ENCODE data around the gene GNAZ. TPM values are rescaled to one million over a fixed set of nuclear protein-coding genes. Genes with fewer than 3 reads are reported as not detected.

The GNAZ gene
- total RNA-seq, 1 donor from 2014 or later: 2.9 TPM

DNA sequence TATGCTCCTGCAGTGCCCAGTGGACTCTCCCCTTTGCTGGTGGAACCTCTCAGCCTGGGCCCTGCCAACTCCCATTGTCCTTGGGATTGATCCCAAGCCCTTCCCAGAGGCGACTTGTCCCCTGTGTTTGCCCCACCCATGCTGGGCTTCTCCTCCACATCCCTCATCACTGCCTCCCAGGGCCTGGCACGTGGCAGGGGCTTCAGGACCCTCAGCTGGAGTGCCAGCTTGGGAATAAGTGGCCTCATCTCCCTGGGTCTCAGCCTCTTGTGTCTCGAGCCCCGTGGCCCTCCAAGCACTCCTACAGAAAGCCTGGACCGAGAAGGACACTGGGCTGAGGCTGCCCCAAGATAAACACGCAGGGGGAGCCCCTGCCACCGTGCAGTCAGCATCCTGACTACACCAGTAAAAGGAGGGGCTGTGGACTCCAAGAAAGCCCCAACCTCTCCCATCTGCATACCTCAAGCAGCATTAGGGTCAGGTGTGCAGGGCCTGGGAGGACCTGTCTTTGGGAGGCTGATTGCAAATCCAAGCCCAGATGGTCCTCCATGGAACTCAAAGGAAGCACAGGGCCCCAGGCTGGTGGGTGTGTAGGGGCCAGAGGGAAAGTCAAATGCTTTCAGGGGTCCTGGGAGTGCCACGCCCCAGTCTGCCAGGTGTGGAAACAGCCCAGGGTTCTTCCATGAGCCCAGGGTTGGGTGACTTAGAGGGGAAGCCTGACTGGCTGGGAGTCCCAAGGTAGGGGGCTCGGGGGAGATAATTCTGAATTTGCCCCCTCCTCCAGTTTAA, 9.5 kb upstream of the GNAZ start:
- no peaks in the 10 kb centered on the region for H3K4me1 ChIP-seq
- H3K9me3 ChIP-seq (replicated peaks): peaks cover 16% of the 10 kb centered on the region
- no peaks in the 10 kb centered on the region for H3K27me3 ChIP-seq (ENCODE audit: low read depth)
- H3K4me3 ChIP-seq: no peak overlapping the region
- intact Hi-C loops (cut with micrococcal nuclease): no loop called here
- H3K27ac ChIP-seq (replicated peaks): no peak overlapping the region
- H3K36me3 ChIP-seq: no peaks in the 10 kb centered on the region
- DNase-seq: no peak
- TF ChIP-seq, protein P1, sequence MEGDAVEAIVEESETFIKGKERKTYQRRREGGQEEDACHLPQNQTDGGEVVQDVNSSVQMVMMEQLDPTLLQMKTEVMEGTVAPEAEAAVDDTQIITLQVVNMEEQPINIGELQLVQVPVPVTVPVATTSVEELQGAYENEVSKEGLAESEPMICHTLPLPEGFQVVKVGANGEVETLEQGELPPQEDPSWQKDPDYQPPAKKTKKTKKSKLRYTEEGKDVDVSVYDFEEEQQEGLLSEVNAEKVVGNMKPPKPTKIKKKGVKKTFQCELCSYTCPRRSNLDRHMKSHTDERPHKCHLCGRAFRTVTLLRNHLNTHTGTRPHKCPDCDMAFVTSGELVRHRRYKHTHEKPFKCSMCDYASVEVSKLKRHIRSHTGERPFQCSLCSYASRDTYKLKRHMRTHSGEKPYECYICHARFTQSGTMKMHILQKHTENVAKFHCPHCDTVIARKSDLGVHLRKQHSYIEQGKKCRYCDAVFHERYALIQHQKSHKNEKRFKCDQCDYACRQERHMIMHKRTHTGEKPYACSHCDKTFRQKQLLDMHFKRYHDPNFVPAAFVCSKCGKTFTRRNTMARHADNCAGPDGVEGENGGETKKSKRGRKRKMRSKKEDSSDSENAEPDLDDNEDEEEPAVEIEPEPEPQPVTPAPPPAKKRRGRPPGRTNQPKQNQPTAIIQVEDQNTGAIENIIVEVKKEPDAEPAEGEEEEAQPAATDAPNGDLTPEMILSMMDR (IDR thresholded peaks at IDR 0.05; ENCODE audit: borderline replicate concordance): no peak

DNA sequence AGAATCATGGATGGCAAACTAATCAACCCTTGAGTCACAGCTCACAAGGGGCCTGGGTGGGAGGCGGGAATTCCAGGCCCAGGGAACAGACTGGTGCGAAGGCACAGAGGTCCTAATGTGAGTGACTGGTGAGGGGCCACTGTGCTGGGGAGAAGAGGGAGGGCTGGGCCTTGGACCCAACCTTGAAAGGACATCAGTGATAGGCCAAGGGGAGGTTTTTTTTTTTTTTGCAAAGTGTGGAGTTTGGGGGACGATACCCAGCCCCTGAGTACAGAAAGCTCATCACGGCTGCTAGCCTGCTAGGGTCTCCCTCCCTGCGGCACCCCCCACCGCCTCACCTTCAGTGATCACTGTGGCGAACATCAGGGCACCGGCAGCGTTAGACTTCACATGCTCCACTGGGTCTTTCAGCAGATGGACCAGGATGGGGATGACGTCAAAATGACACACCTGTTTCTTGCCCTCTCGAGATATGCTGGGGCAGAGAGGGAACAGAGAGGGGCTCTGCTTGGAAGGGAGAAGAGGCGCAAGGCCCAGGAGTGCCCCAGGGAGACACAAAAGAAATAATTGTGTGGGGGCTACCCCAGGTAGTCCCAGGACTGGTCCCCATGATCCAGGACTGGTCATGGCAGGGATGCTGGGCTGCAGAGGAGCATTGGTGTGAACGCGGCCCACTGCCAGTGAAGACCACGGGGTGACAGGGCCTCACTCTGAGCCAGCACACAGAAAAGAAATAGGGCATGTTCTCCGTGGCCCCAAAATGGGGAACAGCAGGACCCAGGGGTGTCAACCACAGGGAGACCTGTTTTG, 8.6 kb upstream of the GNAZ start:
- no peak overlapping the region for H3K27ac ChIP-seq (replicated peaks)
- no peak overlapping the region for H3K4me3 ChIP-seq
- H3K27me3 ChIP-seq (ENCODE audit: low read depth): no peaks in the 10 kb centered on the region
- H3K9me3 ChIP-seq (replicated peaks): peaks cover 8% of the 10 kb centered on the region
- H3K4me1 ChIP-seq: no peaks in the 10 kb centered on the region
- intact Hi-C loops (cut with micrococcal nuclease): no loop called here
- TF ChIP-seq, protein P1 (IDR thresholded peaks at IDR 0.05; ENCODE audit: borderline replicate concordance): no peak
- no peak for DNase-seq
- no peaks in the 10 kb centered on the region for H3K36me3 ChIP-seq

DNA sequence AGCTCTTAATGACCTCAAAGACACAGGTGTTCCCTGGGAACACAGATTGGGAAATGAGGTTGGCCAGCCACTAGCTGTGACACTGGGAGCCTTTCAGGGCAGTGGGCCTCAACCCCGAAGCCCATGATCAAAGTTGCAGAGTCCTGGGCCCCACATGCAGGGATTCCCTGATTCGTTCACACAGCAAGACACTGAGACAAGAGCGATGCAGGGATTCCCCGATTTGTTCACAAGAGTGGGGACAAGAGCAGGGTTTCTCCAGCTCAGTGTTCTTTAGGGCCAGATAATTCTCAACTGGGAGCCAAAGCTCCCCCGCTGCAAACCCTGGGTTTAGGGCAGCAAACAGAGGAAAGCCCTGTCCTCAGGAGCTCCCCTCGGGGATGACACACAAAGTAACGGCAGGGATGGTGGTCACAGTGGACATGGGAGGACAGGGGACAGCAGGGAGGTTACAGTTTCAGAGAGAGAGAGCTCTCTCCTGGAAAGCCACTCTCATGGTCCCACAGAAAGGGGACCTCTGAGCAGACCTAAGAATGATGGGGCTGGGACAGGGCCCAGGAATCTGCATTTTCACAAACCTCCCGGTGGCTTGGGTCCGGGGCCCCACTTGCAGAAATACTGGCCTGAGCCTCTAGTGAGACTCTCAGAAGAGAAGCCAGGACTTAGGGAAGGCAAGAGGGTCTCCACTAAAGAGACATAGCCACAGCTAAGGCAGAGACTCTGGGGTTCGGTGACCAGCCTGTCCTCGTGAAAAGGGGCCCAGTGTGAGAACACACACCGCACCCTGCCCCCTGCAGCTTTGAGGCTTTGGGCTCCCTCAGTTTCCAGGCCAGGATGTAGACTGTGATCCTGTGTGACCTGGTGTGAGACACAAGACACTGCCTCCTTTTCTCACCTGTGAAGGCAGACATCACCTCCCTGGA, 7.4 kb upstream of the GNAZ start:
- intact Hi-C loops (cut with micrococcal nuclease): no loop called here
- H3K27me3 ChIP-seq (ENCODE audit: low read depth): no peaks in the 10 kb centered on the region
- no peaks in the 10 kb centered on the region for H3K9me3 ChIP-seq (replicated peaks)
- DNase-seq: no peak
- TF ChIP-seq, protein P1 (IDR thresholded peaks at IDR 0.05; ENCODE audit: borderline replicate concordance): no peak
- no peak overlapping the region for H3K27ac ChIP-seq (replicated peaks)
- no peaks in the 10 kb centered on the region for H3K36me3 ChIP-seq
- peaks cover 7% of the 10 kb centered on the region for H3K4me1 ChIP-seq
- H3K4me3 ChIP-seq: no peak overlapping the region

DNA sequence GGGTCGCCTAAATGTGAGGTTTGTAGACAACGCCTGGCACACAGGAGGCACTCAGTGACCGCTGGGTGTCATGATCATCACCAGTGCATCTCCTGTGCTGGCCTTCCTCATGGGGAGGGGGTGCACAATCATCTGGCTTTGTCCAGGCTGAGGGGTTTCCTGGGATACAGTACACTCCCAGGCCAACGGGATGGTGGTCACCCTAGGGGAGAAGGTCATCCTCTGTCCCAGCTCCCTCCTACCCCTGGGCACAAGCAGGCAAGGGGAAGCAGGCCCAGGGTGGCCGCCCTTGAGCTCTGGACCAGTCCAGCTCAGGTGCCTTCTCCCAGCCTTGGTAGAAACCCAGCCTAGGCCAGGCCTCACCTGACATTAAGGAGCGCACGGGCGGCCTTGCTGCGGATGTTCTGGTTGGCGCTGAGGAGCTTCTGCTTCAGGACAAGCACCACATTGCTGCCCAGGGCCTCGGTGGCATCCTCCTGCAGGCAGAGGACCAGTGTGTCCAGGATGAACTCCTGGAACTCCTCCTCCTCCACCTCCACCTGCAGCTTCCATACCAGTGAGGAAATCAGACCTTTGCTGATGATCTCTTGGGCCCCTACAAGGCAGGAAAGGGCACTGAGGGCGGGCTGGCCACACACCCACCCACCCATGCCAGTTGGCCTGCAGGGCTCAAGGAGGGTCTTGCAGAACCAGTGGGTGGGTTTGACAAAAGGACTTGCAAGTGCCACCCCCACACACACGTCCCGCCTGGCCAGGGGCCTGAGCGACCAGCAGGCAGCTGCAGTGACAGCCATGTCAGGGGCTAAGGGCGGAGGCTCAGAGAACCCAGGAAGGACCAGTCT, 6.6 kb upstream of the GNAZ start:
- no peak for DNase-seq
- Histone ChIP-seq H3K27me3 (ENCODE audit: low read depth) (no peaks in the 10 kb centered on the region), H3K4me1 (peaks cover 15% of the 10 kb centered on the region), H3K36me3 (no peaks in the 10 kb centered on the region), H3K27ac (replicated peaks) (no peak overlapping the region), H3K4me3 (no peak overlapping the region), H3K9me3 (replicated peaks) (no peaks in the 10 kb centered on the region)
- intact Hi-C loops (cut with micrococcal nuclease): no loop called here
- TF ChIP-seq, protein P1 (IDR thresholded peaks at IDR 0.05; ENCODE audit: borderline replicate concordance): no peak
